Dermis lymphatic vessel endothelial cell (primary cell): ENCODE data around the gene GRM6. TPM values are rescaled to one million over a fixed set of nuclear protein-coding genes. Genes with fewer than 3 reads are reported as not detected.

Experiments
- total RNA-seq: library from RNA; depleted of rRNA; stranded (reverse); fragments of >200 nt; gene quantifications from 2 replicates; pipeline ENCODE4 v1.2.1, GENCODE V29; 2014

Gene GRM6
- total RNA-seq, result not detected in 2 replicates

GRCh38 chr5:178994580-178995340 is at the start of gene GRM6:
Gene GRM6 (minus strand): TSS chr5:178995320. CDS start chr5:178994944, 376 bp downstream.

GRCh38 chr5:179023528-179024189 is 28.5 kb upstream of the GRM6 start, which contains the start of gene ZNF879:
Gene ZNF879 (plus strand): TSS chr5:179023804. CDS start chr5:179025005, 1,201 bp downstream.

GRCh38 chr5:178940569-178941360 is 54.4 kb downstream of the GRM6 start, which contains the start of gene ZNF454:
Gene ZNF454 (plus strand): TSS chr5:178941198. CDS start chr5:178942792, 1,594 bp downstream.

Other genes with a start within 250 kb of the GRM6 start
- gene ZNF354B, start 135.4 kb downstream of the GRM6 start, total RNA-seq, result 7.3 and 10.8 TPM in 2 replicates
- gene ZFP2, start 99.4 kb downstream of the GRM6 start, total RNA-seq, result 0.33 and 0.52 TPM in 2 replicates
- 0.09 and 0.11 TPM in 2 replicates for gene ZNF454, start 54.1 kb downstream of the GRM6 start, total RNA-seq
- gene ZNF879, start 28.5 kb upstream of the GRM6 start, total RNA-seq, result 3.8 and 6.4 TPM in 2 replicates
- gene ZNF354C, start 65.1 kb upstream of the GRM6 start, total RNA-seq, result 6.2 and 7.7 TPM in 2 replicates